PFSK-1 (cell line): ENCODE results near the gene PPM1D.

Source experiments
- FOXP2 ChIP-seq: optimal IDR thresholded peaks from 2 replicates; pipeline ENCODE3; 2011; ENCODE audit warnings: borderline replicate concordance, control low read depth, inconsistent platforms; ENCODE audit not compliant: insufficient read depth; ENCODE audit errors: extremely low read length, extremely low read depth
- POLR2AphosphoS5 ChIP-seq: IDR thresholded peaks from 2 replicates; pipeline ENCODE4 v1.6.1; 2012; ENCODE audit warnings: low read depth, mild to moderate bottlenecking, control low read depth, low read length, moderate library complexity
- SIN3A ChIP-seq: IDR thresholded peaks from 2 replicates; pipeline ENCODE4 v1.6.1; 2012; ENCODE audit warnings: mild to moderate bottlenecking, low read length, moderate library complexity, borderline replicate concordance; ENCODE audit not compliant: insufficient read depth
- TAF1 ChIP-seq: IDR thresholded peaks from 2 replicates; pipeline ENCODE4 v1.6.1; 2012; ENCODE audit warnings: low read length, control low read depth, borderline replicate concordance; ENCODE audit not compliant: insufficient read depth
- TF ChIP-seq, protein P1 (sequence below), 2 experiments: IDR thresholded peaks; 2 replicates each; pipeline versions ENCODE4 v1.6.1 to v1.8.0; 2011 to 2012; ENCODE audit warnings: low read depth in 2 of 2, low read length in 2 of 2, control low read depth in 1 of 2, inconsistent platforms in 1 of 2, mild to moderate bottlenecking in 1 of 2, moderate library complexity in 1 of 2; ENCODE audit not compliant: insufficient read depth in 1 of 2

The PPM1D gene

GRCh38 chr17:60653569-60653968 is 53.6 kb downstream of the PPM1D start:
- TF ChIP-seq FOXP2 (no peak), SIN3A (no peak), POLR2AphosphoS5 (no peak), TAF1 (no peak)
- TF ChIP-seq, protein P1, sequence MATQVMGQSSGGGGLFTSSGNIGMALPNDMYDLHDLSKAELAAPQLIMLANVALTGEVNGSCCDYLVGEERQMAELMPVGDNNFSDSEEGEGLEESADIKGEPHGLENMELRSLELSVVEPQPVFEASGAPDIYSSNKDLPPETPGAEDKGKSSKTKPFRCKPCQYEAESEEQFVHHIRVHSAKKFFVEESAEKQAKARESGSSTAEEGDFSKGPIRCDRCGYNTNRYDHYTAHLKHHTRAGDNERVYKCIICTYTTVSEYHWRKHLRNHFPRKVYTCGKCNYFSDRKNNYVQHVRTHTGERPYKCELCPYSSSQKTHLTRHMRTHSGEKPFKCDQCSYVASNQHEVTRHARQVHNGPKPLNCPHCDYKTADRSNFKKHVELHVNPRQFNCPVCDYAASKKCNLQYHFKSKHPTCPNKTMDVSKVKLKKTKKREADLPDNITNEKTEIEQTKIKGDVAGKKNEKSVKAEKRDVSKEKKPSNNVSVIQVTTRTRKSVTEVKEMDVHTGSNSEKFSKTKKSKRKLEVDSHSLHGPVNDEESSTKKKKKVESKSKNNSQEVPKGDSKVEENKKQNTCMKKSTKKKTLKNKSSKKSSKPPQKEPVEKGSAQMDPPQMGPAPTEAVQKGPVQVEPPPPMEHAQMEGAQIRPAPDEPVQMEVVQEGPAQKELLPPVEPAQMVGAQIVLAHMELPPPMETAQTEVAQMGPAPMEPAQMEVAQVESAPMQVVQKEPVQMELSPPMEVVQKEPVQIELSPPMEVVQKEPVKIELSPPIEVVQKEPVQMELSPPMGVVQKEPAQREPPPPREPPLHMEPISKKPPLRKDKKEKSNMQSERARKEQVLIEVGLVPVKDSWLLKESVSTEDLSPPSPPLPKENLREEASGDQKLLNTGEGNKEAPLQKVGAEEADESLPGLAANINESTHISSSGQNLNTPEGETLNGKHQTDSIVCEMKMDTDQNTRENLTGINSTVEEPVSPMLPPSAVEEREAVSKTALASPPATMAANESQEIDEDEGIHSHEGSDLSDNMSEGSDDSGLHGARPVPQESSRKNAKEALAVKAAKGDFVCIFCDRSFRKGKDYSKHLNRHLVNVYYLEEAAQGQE (IDR thresholded peaks at IDR 0.05; ENCODE audit: insufficient read depth in 1 of 2, low read depth in 2 of 2, low read length in 2 of 2) = no peak

DNA sequence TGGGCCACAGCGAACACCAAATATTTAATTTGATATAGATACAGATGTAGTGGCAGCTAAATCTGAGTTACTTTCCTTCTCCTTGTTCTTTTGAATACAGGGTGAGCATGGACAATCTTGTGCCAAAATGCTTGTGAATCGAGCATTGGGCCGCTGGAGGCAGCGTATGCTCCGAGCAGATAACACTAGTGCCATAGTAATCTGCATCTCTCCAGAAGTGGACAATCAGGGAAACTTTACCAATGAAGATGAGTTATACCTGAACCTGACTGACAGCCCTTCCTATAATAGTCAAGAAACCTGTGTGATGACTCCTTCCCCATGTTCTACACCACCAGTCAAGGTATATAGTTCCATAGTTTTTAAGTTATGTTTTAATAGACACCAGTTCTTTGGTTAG is 56.5 kb downstream of the PPM1D start:
- TF ChIP-seq FOXP2 = no peak
- no peak for TF ChIP-seq SIN3A
- TF ChIP-seq POLR2AphosphoS5 = no peak
- TF ChIP-seq TAF1 = no peak
- TF ChIP-seq, protein P1 (IDR thresholded peaks at IDR 0.05; ENCODE audit: insufficient read depth in 1 of 2, low read depth in 2 of 2, low read length in 2 of 2) = no peak

DNA sequence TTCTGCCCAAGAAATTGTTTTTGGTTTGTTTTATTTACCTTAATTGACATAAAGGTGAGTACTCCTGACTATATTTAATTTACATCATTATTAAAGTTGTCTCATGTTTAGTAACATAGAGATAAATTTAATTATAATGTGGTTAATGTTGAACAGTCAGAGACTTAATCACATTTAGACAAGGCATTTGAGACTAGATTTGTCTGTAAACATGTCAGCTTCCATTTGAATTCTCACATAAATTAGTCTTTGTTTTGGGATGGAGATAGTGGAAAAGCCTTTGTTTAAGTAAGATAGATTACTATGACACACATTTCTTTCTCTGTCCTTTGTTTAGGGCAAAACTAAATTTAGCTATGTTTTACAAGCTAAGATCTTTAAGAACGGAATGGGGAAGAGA is 59.2 kb downstream of the PPM1D start:
- TF ChIP-seq SIN3A (no peak), POLR2AphosphoS5 (no peak), TAF1 (no peak), FOXP2 (no peak)
- TF ChIP-seq, protein P1 (IDR thresholded peaks at IDR 0.05; ENCODE audit: insufficient read depth in 1 of 2, low read depth in 2 of 2, low read length in 2 of 2) = no peak

DNA sequence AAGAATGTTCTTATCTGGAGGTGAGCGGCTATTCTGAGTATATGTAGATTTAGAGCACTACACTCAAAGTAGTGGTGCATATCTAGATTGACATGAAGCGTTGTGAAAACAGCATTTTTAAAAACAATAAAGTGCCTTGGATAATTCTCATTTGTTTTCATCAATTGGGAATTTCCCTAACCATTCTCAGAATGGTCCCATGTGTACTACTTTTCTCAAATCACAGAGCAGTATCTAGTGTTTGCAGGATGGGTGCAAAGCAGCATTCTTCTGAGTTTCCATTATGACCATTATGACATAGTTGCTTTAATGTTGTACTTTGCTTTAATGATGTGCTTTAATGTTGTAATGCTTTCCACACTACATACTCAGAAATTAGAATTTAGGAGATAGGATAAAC is 61.5 kb downstream of the PPM1D start:
- no peak for TF ChIP-seq TAF1
- TF ChIP-seq POLR2AphosphoS5 = no peak
- TF ChIP-seq, protein P1 (IDR thresholded peaks at IDR 0.05; ENCODE audit: insufficient read depth in 1 of 2, low read depth in 2 of 2, low read length in 2 of 2) = no peak
- no peak for TF ChIP-seq SIN3A
- TF ChIP-seq FOXP2 = no peak

DNA sequence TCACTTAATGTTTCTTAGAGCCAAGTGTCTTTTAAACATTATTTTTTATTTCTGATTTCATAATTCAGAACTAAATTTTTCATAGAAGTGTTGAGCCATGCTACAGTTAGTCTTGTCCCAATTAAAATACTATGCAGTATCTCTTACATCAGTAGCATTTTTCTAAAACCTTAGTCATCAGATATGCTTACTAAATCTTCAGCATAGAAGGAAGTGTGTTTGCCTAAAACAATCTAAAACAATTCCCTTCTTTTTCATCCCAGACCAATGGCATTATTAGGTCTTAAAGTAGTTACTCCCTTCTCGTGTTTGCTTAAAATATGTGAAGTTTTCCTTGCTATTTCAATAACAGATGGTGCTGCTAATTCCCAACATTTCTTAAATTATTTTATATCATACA is 64.0 kb downstream of the PPM1D start:
- TF ChIP-seq TAF1 (no peak), POLR2AphosphoS5 (no peak), FOXP2 (no peak), SIN3A (no peak)
- TF ChIP-seq, protein P1 (IDR thresholded peaks at IDR 0.05; ENCODE audit: insufficient read depth in 1 of 2, low read depth in 2 of 2, low read length in 2 of 2) = no peak
